WTC11 (cell line): ENCODE results near the gene JAKMIP1. TPM values are rescaled to one million over a fixed set of nuclear protein-coding genes. Genes with fewer than 3 reads are reported as not detected.

Source experiments
- ATAC-seq: fragments of 200-7000 bp; cut with Tn5 transposase; 2 replicates; pipeline ENCODE4 v1.10.0; 2021; ENCODE audit warnings: mild to moderate bottlenecking, moderate library complexity
- CTCF ChIA-PET: fragments of 300-600 bp; sonication (Branson Sonifier 250); formaldehyde crosslinking; loops from one replicate; lab custom pipeline; 2021; ENCODE audit warnings: antibody characterized with exemption; lab: Charles Lee
- POLR2A ChIA-PET: fragments of 350-600 bp; sonication (Branson Sonifier 250); formaldehyde crosslinking; loops from one replicate; lab custom pipeline; 2021; ENCODE audit warnings: antibody characterized with exemption; lab: Charles Lee
- DNase-seq: peaks from one replicate; pipeline ENCODE4 v3.0.0; 2021; ENCODE audit warnings: low spot score
- H3K27ac Mint-ChIP-seq: 2 replicates; pipeline ENCODE4 v1.8.0; 2021; ENCODE audit warnings: mixed read lengths
- H3K27me3 Mint-ChIP-seq: 2 replicates; pipeline ENCODE4 v1.8.0; 2021; ENCODE audit warnings: low read depth, mild to moderate bottlenecking, moderate library complexity, mixed read lengths
- H3K36me3 Mint-ChIP-seq: 2 replicates; pipeline ENCODE4 v1.8.0; 2021; ENCODE audit warnings: mixed read lengths
- H3K4me1 Mint-ChIP-seq: 2 replicates; pipeline ENCODE4 v1.8.0; 2022; ENCODE audit warnings: mixed read lengths
- H3K4me3 Mint-ChIP-seq: 2 replicates; pipeline ENCODE4 v1.8.0; 2021; ENCODE audit warnings: mild to moderate bottlenecking, moderate library complexity, mixed read lengths
- H3K9me3 Mint-ChIP-seq: 2 replicates; pipeline ENCODE4 v1.8.0; 2021; ENCODE audit warnings: mixed read lengths
- ATF1 ChIP-seq: sonication (generic); formaldehyde crosslinking; IDR thresholded peaks from 2 replicates; pipeline ENCODE4 v1.8.1; 2023; ENCODE audit warnings: mild to moderate bottlenecking, moderate library complexity, missing genetic modification reagents
- CBFB ChIP-seq: sonication (generic); formaldehyde crosslinking; IDR thresholded peaks from 2 replicates; pipeline ENCODE4 v1.8.1; 2022; ENCODE audit warnings: mild to moderate bottlenecking, low read depth, missing genetic modification reagents
- CREM ChIP-seq: sonication (generic); formaldehyde crosslinking; IDR thresholded peaks from 2 replicates; pipeline ENCODE4 v1.8.1; 2022; ENCODE audit warnings: mild to moderate bottlenecking, missing genetic modification reagents, moderate library complexity
- CTCF ChIP-seq: fragments of 200-600 bp; IDR thresholded peaks from 2 replicates; pipeline ENCODE4 v1.8.0; 2022; ENCODE audit warnings: antibody characterized with exemption
- ETV6 ChIP-seq: sonication (generic); formaldehyde crosslinking; IDR thresholded peaks from 2 replicates; pipeline ENCODE4 v1.8.1; 2022; ENCODE audit warnings: mild to moderate bottlenecking, missing genetic modification reagents
- FOXJ3 ChIP-seq: sonication (generic); formaldehyde crosslinking; IDR thresholded peaks from 2 replicates; pipeline ENCODE4 v1.9.0; 2021; ENCODE audit warnings: missing genetic modification reagents, mild to moderate bottlenecking, borderline replicate concordance
- FOXK1 ChIP-seq: sonication (generic); formaldehyde crosslinking; IDR thresholded peaks from 2 replicates; pipeline ENCODE4 v1.8.0; 2022; ENCODE audit warnings: mild to moderate bottlenecking, moderate library complexity, missing genetic modification reagents
- KAT7 ChIP-seq: sonication (generic); formaldehyde crosslinking; IDR thresholded peaks from 2 replicates; pipeline ENCODE4 v1.8.1; 2023; ENCODE audit warnings: missing genetic modification reagents, mild to moderate bottlenecking, borderline replicate concordance
- NFE2L1 ChIP-seq: sonication (generic); formaldehyde crosslinking; IDR thresholded peaks from 2 replicates; pipeline ENCODE4 v1.8.1; 2023; ENCODE audit warnings: missing genetic modification reagents
- NFYB ChIP-seq: sonication (generic); formaldehyde crosslinking; conservative IDR thresholded peaks from 2 replicates; pipeline ENCODE4 v1.8.0; 2022; ENCODE audit warnings: low read depth, missing genetic modification reagents
- OVOL2 ChIP-seq: fragments of 250-450 bp; sonication (Bioruptor Pico); IDR thresholded peaks from 2 replicates; pipeline ENCODE4 v1.9.0; 2021; ENCODE audit warnings: mild to moderate bottlenecking, borderline replicate concordance
- TP53 ChIP-seq: sonication (generic); formaldehyde crosslinking; IDR thresholded peaks from 2 replicates; pipeline ENCODE4 v1.8.1; 2023; ENCODE audit warnings: mild to moderate bottlenecking, missing genetic modification reagents
- ZNF138 ChIP-seq: sonication (generic); formaldehyde crosslinking; conservative IDR thresholded peaks from 2 replicates; pipeline ENCODE4 v1.8.1; 2022; ENCODE audit warnings: mild to moderate bottlenecking, moderate library complexity, missing genetic modification reagents
- ZNF532 ChIP-seq: fragments of 250-450 bp; sonication (Bioruptor Pico); IDR thresholded peaks from 2 replicates; pipeline ENCODE4 v1.9.0; 2021; ENCODE audit warnings: mild to moderate bottlenecking, borderline replicate concordance
- total RNA-seq: library from RNA; stranded (reverse); gene quantifications from 3 replicates; pipeline ENCODE4 v1.2.3, GENCODE V29; 2021
- TF ChIP-seq, protein P1 (sequence below): sonication (generic); formaldehyde crosslinking; IDR thresholded peaks from 2 replicates; pipeline ENCODE4 v1.8.0; 2022; ENCODE audit warnings: mild to moderate bottlenecking, missing genetic modification reagents
- TF ChIP-seq, protein P2 (sequence below): sonication (generic); formaldehyde crosslinking; IDR thresholded peaks from 2 replicates; pipeline ENCODE4 v1.8.0; 2022; ENCODE audit warnings: missing genetic modification reagents
- TF ChIP-seq, protein P3 (sequence below): sonication (generic); formaldehyde crosslinking; IDR thresholded peaks from 2 replicates; pipeline ENCODE4 v1.8.1; 2022; ENCODE audit warnings: low read depth, missing genetic modification reagents, borderline replicate concordance

Gene JAKMIP1
- total RNA-seq, 1 experiment from 2014 or later = 4.0 TPM

DNA sequence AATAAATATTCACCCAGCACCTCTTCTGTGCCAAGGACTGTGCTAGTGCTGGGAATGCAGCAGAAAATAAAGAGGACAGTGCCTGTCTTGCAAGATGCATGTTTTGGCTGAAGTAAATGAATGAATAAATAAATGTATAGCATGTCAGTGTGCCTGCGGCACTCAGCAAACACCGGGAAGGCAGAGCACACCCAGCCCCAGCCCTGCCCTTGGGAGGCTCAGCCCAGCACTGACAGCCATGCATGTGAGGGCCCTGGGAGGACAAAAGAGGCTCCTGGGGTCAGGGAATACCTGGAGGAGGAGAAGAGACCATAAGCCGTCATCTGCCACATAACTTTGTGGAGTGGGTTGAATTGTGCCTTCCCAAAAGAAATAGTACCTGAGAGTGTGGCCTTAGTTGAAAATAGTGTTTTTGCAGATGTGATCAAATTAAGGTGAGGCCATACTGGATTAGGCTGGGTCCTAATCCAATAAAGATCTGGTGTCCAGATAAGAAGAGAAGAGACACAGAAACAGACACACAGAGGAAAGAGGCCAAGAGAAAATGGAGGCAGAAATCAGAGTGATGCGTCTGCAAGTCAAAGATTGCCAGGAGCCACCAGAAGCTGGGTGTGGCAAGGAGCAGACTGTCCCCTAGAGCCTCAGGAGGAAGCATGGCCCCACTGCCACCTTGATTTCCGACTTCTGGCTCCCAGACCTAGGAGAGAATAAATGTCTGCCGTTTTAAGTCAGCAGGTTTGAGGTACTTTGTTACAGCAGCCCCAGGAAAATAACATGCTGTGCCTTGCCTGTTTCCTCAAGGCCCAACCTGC, 198.5 kb downstream of the JAKMIP1 start:
- H3K36me3 Mint-ChIP-seq = no peaks in the 10 kb centered on the region
- no peaks in the 10 kb centered on the region for H3K9me3 Mint-ChIP-seq
- no peak overlapping the region for H3K4me3 Mint-ChIP-seq
- TF ChIP-seq NFE2L1 (CRISPR knock-in tag) (no peak), FOXK1 (no peak), NFYB (CRISPR knock-in tag) (no peak), ATF1 (CRISPR knock-in tag) (no peak), CTCF (no peak), FOXJ3 (CRISPR knock-in tag) (no peak), CREM (no peak), OVOL2 (no peak)
- TF ChIP-seq, protein P1, sequence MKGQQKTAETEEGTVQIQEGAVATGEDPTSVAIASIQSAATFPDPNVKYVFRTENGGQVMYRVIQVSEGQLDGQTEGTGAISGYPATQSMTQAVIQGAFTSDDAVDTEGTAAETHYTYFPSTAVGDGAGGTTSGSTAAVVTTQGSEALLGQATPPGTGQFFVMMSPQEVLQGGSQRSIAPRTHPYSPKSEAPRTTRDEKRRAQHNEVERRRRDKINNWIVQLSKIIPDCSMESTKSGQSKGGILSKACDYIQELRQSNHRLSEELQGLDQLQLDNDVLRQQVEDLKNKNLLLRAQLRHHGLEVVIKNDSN = no peak
- TF ChIP-seq, protein P2, sequence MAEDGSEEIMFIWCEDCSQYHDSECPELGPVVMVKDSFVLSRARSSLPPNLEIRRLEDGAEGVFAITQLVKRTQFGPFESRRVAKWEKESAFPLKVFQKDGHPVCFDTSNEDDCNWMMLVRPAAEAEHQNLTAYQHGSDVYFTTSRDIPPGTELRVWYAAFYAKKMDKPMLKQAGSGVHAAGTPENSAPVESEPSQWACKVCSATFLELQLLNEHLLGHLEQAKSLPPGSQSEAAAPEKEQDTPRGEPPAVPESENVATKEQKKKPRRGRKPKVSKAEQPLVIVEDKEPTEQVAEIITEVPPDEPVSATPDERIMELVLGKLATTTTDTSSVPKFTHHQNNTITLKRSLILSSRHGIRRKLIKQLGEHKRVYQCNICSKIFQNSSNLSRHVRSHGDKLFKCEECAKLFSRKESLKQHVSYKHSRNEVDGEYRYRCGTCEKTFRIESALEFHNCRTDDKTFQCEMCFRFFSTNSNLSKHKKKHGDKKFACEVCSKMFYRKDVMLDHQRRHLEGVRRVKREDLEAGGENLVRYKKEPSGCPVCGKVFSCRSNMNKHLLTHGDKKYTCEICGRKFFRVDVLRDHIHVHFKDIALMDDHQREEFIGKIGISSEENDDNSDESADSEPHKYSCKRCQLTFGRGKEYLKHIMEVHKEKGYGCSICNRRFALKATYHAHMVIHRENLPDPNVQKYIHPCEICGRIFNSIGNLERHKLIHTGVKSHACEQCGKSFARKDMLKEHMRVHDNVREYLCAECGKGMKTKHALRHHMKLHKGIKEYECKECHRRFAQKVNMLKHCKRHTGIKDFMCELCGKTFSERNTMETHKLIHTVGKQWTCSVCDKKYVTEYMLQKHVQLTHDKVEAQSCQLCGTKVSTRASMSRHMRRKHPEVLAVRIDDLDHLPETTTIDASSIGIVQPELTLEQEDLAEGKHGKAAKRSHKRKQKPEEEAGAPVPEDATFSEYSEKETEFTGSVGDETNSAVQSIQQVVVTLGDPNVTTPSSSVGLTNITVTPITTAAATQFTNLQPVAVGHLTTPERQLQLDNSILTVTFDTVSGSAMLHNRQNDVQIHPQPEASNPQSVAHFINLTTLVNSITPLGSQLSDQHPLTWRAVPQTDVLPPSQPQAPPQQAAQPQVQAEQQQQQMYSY (CRISPR knock-in tag) = no peak
- ChIA-PET CTCF (interaction anchor here (4.9 kb wide), 1 partner anchor 85 kb away, joined by 84 read pairs; no protein-coding TSS in a partner anchor), POLR2A (no interaction called here)
- DNase-seq = no peak
- no peak overlapping the region for H3K27ac Mint-ChIP-seq
- H3K4me1 Mint-ChIP-seq = peaks cover 12% of the 10 kb centered on the region
- ATAC-seq = no peak
- H3K27me3 Mint-ChIP-seq = peaks cover 5% of the 10 kb centered on the region

DNA sequence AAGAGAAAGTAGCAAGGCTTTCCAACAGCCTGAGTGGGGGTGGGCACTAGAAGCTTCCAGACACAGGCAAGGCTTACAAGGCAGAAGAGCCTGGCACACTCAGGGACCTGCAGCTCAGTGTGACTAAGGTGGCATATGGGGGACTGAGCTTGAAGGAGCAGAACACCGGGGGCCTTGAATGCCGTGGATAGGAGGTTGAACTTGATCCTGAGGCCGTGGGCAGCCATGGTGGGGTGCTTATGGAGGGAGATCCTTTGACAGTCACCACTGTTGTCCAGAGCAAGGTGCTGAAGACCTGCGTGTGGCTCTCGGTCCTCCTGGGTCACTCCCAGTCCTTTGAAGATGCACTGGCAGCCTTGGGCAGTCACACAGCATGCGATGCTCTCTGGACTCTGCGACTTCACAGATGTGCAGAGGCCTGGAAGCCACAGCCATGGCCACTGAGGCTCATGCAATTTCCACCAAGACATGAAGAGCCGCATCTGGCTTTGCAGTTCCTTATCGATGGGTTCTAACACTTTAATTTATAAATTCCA, 200.5 kb downstream of the JAKMIP1 start:
- CTCF ChIA-PET = interaction anchor here (0.6 to 4.9 kb wide), 9 partner anchors 11 to 331 kb away, joined by 4 to 84 read pairs (median 11); no protein-coding TSS in a partner anchor
- Mint-ChIP-seq H3K9me3 (no peaks in the 10 kb centered on the region), H3K36me3 (no peaks in the 10 kb centered on the region), H3K27me3 (no peaks in the 10 kb centered on the region), H3K27ac (no peak overlapping the region), H3K4me1 (no peaks in the 10 kb centered on the region), H3K4me3 (no peak overlapping the region)
- ATAC-seq (no peak), DNase-seq (no peak)
- POLR2A ChIA-PET = no interaction called here
- TF ChIP-seq CBFB (CRISPR knock-in tag) (no peak), ETV6 (no peak), TP53 (CRISPR knock-in tag) (no peak), KAT7 (CRISPR knock-in tag) (no peak), ZNF138 (CRISPR knock-in tag) (no peak), ZNF532 (no peak)
- TF ChIP-seq, protein P3, sequence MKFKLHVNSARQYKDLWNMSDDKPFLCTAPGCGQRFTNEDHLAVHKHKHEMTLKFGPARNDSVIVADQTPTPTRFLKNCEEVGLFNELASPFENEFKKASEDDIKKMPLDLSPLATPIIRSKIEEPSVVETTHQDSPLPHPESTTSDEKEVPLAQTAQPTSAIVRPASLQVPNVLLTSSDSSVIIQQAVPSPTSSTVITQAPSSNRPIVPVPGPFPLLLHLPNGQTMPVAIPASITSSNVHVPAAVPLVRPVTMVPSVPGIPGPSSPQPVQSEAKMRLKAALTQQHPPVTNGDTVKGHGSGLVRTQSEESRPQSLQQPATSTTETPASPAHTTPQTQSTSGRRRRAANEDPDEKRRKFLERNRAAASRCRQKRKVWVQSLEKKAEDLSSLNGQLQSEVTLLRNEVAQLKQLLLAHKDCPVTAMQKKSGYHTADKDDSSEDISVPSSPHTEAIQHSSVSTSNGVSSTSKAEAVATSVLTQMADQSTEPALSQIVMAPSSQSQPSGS (CRISPR knock-in tag) = no peak
- TF ChIP-seq, protein P1 = no peak
